ENCODE measurements around the gene CYP26A1.

The CYP26A1 gene

DNA sequence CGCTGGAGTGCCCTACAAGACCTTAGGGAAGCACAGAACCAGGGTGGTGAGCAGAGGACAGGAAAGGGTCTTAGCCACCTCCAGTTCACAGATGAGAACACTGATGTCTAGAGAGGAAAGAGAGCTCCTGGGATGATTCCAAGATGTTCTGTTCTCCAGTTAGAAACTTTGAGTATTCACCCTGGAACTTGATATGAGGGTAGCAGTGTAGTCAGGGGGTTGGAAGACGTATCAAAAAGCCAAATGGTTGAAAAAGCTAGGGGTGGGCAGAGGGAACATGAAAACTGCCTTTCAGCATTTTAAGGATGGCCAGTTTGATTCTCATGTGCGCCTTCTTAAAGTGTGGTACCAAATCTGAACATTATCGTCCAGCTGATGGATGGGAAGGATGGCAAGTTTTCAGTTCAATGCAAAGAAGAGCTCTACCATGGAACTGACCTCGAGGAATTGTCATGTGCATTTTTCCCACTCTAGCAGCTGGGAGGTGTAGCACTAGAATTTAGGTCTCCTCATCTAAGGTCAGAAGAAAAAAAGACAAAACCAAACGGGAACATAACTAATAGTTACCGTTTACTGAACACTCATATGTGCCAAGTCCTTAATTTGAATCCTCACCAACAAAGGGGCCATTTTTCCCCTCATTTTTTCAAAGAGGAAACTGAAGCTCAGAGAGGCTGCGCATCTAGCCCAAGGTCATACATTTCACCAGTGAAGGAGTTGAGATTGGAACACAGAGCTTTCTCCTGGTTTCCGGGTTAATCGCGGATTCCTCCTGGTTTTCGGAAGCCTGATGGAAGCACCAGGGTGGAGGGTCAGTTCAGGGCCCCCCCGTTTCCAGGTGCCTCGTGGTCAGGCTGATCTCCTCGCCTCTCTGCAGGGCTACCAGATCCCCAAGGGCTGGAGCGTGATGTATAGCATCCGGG is 6.0 kb upstream of the CYP26A1 start:
- TF ChIP-seq, protein P1, sequence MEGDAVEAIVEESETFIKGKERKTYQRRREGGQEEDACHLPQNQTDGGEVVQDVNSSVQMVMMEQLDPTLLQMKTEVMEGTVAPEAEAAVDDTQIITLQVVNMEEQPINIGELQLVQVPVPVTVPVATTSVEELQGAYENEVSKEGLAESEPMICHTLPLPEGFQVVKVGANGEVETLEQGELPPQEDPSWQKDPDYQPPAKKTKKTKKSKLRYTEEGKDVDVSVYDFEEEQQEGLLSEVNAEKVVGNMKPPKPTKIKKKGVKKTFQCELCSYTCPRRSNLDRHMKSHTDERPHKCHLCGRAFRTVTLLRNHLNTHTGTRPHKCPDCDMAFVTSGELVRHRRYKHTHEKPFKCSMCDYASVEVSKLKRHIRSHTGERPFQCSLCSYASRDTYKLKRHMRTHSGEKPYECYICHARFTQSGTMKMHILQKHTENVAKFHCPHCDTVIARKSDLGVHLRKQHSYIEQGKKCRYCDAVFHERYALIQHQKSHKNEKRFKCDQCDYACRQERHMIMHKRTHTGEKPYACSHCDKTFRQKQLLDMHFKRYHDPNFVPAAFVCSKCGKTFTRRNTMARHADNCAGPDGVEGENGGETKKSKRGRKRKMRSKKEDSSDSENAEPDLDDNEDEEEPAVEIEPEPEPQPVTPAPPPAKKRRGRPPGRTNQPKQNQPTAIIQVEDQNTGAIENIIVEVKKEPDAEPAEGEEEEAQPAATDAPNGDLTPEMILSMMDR (conservative IDR thresholded peaks at IDR 0.05; ENCODE audit: low read length) = no peak
- no peak for TF ChIP-seq EZH2phosphoT487 (IDR thresholded peaks at IDR 0.05; ENCODE audit: borderline replicate concordance)
- no peaks in the 10 kb centered on the region for H3K4me1 ChIP-seq (ENCODE audit: insufficient read depth, low read length, poor library complexity, severe bottlenecking)
- no peaks in the 10 kb centered on the region for H3F3A ChIP-seq (ENCODE audit: low read depth)
- H3K79me2 ChIP-seq (ENCODE audit: insufficient read depth, low read length) = no peaks in the 10 kb centered on the region
- no peaks in the 10 kb centered on the region for H4K20me1 ChIP-seq (ENCODE audit: insufficient read depth, low read length, poor library complexity, severe bottlenecking)
- H3K9me3 ChIP-seq (ENCODE audit: insufficient read depth, low read depth, low read length) = no peaks in the 10 kb centered on the region
- H2AFZ ChIP-seq (ENCODE audit: low read length) = no peak overlapping the region
- no peak overlapping the region for H3K4me3 ChIP-seq (ENCODE audit: low read length, poor library complexity, severe bottlenecking)
- no peaks in the 10 kb centered on the region for H3K9me2 ChIP-seq (replicated peaks; ENCODE audit: low read depth, low read length)
- no peak overlapping the region for H3K4me2 ChIP-seq (ENCODE audit: low read depth, low read length, poor library complexity, severe bottlenecking)
- H3K36me3 ChIP-seq (ENCODE audit: insufficient read depth, low read length) = no peaks in the 10 kb centered on the region
- H3K9ac ChIP-seq (ENCODE audit: low read depth, low read length, poor library complexity, severe bottlenecking) = no peak overlapping the region
- no peaks in the 10 kb centered on the region for H3K27me3 ChIP-seq (ENCODE audit: insufficient read depth, low read length, poor library complexity, severe bottlenecking)

DNA sequence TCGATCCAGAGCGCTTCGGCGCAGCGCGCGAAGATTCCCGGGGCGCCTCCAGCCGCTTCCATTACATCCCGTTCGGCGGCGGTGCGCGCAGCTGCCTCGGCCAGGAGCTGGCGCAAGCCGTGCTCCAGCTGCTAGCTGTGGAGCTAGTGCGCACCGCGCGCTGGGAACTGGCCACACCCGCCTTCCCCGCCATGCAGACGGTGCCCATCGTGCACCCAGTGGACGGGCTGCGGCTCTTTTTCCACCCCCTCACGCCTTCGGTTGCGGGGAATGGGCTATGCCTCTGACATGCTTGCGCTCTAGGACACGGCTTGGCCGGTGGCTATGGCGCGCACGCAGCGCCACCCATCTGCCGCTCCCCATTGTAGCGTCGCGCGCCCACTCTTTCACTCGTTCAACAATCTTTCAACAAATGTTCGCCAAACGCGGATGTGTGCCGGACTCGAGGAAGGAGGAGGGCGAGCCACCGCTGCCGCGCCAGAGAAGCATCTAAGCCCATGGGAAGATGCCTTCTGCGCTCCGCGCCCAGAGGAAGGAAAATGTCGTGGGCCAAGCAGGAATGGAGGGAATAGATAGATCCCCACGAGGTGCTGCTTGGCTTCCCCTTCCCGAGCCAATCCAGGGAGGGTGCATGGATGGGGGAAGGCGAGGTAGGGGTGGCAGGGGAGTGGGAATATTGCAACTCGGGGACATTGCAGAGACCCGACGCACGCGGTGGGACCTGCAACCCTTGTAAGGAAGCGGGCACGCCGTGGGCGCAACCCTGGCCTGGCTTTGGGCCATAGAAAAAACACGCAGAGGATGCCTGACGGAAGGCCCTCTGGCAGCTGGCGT is 5.1 kb upstream of the CYP26A1 start:
- Histone ChIP-seq H3K9me2 (replicated peaks; ENCODE audit: low read depth, low read length) (no peaks in the 10 kb centered on the region), H2AFZ (ENCODE audit: low read length) (no peak overlapping the region), H3K4me2 (ENCODE audit: low read depth, low read length, poor library complexity, severe bottlenecking) (no peak overlapping the region), H3K4me1 (ENCODE audit: insufficient read depth, low read length, poor library complexity, severe bottlenecking) (peaks cover 7% of the 10 kb centered on the region), H3K9me3 (ENCODE audit: insufficient read depth, low read depth, low read length) (no peaks in the 10 kb centered on the region), H4K20me1 (ENCODE audit: insufficient read depth, low read length, poor library complexity, severe bottlenecking) (no peaks in the 10 kb centered on the region), H3F3A (ENCODE audit: low read depth) (no peaks in the 10 kb centered on the region), H3K27me3 (ENCODE audit: insufficient read depth, low read length, poor library complexity, severe bottlenecking) (no peaks in the 10 kb centered on the region), H3K36me3 (ENCODE audit: insufficient read depth, low read length) (no peaks in the 10 kb centered on the region), H3K9ac (ENCODE audit: low read depth, low read length, poor library complexity, severe bottlenecking) (no peak overlapping the region), H3K79me2 (ENCODE audit: insufficient read depth, low read length) (no peaks in the 10 kb centered on the region), H3K4me3 (ENCODE audit: low read length, poor library complexity, severe bottlenecking) (no peak overlapping the region)
- TF ChIP-seq, protein P1 (conservative IDR thresholded peaks at IDR 0.05; ENCODE audit: low read length) = no peak
- TF ChIP-seq EZH2phosphoT487 (IDR thresholded peaks at IDR 0.05; ENCODE audit: borderline replicate concordance) = no peak

GRCh38 chr10:93069245-93069561 is 4.5 kb upstream of the CYP26A1 start:
- Histone ChIP-seq H3K36me3 (ENCODE audit: insufficient read depth, low read length) (no peaks in the 10 kb centered on the region), H3K4me3 (ENCODE audit: low read length, poor library complexity, severe bottlenecking) (no peak overlapping the region), H3K27me3 (ENCODE audit: insufficient read depth, low read length, poor library complexity, severe bottlenecking) (no peaks in the 10 kb centered on the region), H2AFZ (ENCODE audit: low read length) (no peak overlapping the region), H3K4me1 (ENCODE audit: insufficient read depth, low read length, poor library complexity, severe bottlenecking) (peaks cover 9% of the 10 kb centered on the region), H3K9ac (ENCODE audit: low read depth, low read length, poor library complexity, severe bottlenecking) (no peak overlapping the region), H3K9me2 (replicated peaks; ENCODE audit: low read depth, low read length) (no peaks in the 10 kb centered on the region), H4K20me1 (ENCODE audit: insufficient read depth, low read length, poor library complexity, severe bottlenecking) (no peaks in the 10 kb centered on the region), H3K79me2 (ENCODE audit: insufficient read depth, low read length) (no peaks in the 10 kb centered on the region), H3F3A (ENCODE audit: low read depth) (no peaks in the 10 kb centered on the region), H3K4me2 (ENCODE audit: low read depth, low read length, poor library complexity, severe bottlenecking) (no peak overlapping the region), H3K9me3 (ENCODE audit: insufficient read depth, low read depth, low read length) (no peaks in the 10 kb centered on the region)
- TF ChIP-seq, protein P1 (conservative IDR thresholded peaks at IDR 0.05; ENCODE audit: low read length) = no peak
- no peak for TF ChIP-seq EZH2phosphoT487 (IDR thresholded peaks at IDR 0.05; ENCODE audit: borderline replicate concordance)

Data from Loucy (cell line).